Measurements from ENCODE around the gene TNPO2.
A peak's percentile ranks its signal among the peaks of the same experiment; 100 is the strongest.
"Not testable (repeated sequence)": the region's sequence is repeated elsewhere in the genome, so short reads cannot be mapped to it uniquely, and the experiment has no call there.

Gene TNPO2

DNA sequence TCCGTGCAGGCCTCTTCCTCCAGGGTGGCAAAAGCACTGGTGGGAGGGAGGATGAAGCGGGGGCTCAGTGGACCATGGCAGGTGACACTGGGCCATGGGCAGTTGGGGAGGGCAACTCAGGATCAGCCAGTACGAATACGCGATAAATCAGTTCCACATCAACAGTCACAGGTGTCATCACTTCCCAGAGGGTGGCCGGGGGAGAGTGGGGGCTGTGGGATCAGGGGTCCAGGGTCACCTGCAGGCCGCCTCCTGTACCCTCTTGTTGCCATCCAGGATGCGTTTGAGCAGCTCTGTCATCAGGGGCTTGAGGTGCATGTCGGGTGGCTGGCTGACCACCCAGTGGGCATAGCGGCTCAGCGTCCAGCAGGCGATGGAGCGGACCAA lies 17.4 kb downstream of the TNPO2 start:
- DNase-seq (ENCODE audit: low read depth in 4 of 4, low spot score in 1 of 4) = no peak

DNA sequence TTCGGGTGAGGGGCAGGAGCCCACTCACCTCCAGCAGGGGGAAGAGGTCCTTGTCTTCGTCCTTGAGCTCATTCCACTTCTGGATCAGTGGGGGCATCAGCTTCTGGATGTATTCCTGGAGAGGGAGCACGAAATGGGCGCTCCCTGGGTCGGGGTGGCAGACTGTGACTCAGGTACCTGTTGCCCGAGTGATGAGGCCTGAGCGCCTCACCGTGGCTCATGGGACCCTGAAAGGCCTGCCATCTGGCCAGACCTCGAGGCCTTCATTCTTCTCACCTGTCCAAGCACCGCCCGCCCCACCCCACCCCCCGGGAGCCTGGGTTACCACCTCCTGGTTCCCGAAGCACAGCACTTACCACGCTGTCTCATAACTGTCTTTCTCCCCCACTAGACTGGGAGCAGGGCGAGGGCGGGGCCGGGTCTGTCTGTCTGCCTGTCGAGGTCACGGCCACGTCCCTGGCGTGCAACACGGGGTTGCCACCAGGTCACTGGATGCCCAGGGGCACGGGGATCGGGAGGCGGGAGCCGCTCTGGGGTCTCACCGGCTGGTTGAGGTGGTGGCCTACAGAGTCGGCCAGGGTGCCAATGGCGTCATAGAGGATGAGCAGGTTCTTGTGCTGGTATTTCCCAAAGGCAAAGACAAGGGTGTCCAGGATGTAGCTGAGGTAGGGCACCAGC lies 17.9 kb downstream of the TNPO2 start:
- no peak for DNase-seq (ENCODE audit: low read depth in 4 of 4, low spot score in 1 of 4)

GRCh38 chr19:12705169-12705568 lies 18.6 kb downstream of the TNPO2 start:
- no peak for DNase-seq (ENCODE audit: low read depth in 4 of 4, low spot score in 1 of 4)

GRCh38 chr19:12703046-12703445 lies 20.7 kb downstream of the TNPO2 start:
- DNase-seq (ENCODE audit: low read depth in 4 of 4, low spot score in 1 of 4) = no peak

DNA sequence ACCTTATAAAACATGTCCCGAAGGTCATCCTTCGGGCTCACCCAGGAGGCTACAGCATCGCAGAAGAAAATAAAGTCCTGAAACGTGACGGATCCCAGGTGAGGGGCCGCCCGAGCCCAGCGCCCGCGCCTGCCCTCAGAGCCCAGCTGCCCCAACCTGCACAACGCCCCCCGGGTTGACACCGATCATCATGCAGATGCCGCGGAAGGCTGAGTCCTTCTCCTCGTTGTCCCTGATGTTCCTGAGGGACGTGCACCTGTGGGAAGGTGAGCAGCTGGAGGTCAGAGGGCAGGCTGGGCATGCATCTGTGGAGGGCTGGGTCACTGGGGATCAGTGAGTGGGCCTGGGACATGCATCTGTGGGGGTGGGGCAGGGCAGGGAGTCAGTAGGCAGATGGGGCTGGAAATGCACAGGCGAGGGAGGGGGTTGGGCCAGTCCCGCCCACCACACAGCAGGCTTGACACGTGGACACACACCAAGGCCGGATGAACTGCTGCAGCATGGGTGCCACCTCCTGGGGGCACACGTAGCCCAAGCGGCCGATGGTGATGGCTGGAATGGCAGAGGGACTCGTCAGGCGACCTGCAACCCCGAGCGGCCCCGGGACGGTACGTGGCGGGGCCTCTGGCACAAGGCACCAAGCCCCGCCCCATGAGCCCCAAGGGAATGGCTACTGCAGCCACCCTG lies 22.0 kb downstream of the TNPO2 start:
- no peak for DNase-seq (ENCODE audit: low read depth in 4 of 4, low spot score in 1 of 4)

DNA sequence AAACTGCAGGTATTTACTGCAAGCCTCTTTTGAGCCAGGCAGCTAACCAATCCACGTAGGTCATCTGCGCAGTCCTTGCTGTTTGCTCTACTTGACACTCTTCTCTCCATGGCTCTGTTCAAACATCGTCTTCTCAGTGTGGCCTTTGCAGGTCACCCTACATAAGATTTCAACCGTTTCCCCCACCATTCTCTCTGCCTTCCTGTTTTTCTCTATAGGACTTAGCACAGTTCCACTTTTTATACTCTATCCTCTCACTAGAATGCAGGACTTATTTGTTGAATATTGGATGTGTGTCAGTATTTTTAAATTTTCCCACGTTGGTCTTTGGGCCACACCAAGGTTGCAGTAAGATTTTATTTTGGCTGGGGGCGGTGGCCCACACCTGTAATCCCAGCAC lies 25.6 kb downstream of the TNPO2 start:
- DNase-seq (ENCODE audit: low read depth in 4 of 4, low spot score in 1 of 4) = no peak

- DNase-seq (ENCODE audit: low read depth in 4 of 4, low spot score in 1 of 4) = not testable (repeated sequence)
Observed at GRCh38 chr19:12697425-12697824, 26.3 kb downstream of the TNPO2 start.

DNA sequence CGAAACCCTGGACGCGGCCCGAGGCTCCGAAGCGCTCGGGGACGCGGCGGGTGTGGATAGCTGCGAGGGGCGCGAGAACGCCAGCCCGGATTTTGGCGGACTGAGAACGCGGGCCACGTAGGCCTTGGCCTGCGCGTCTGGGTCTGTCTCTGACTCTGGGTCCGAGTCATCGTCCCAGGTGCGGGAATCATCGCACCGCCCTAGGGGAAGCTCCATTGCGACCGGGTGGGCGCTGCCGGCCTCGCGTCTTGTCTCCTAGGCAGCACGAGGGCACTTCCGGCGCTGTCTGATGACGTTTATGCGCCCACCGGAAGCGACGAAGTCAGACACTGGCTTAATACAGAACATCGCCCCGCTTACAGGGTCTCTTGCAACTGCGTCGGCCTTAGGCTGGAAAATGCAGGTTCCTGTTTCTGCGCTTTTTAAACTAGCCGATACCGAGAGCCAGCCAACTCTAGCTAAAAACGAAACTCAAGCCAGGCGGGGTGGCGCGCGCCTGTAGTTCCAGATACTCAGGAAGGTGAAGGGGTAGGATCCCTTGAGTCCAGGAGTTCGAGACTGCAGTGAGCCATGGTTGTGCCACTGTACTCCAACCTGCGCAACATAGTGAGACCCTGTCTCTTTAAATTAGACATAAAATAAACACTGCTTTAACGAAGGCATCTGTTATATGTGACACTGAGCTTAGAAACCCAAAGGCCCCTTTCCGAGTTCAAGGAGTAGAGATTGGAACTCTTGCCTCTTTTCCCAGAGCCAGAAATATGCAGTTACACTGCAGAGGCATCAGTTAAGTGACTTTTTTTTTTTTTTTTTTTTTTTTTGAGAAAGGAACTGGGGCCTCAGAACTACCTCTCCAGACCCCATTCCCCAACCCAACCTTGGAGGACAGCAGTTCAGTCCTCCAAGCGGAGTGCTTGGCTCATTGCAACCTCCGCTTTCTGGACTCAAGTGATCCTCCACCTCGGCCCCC lies 27.1 kb downstream of the TNPO2 start, which contains the start of gene FBXW9:
Gene FBXW9 (minus strand): TSS at position 266 of the 970 bp plus-strand sequence. CDS start 50 bp downstream, at position 216.
- DNase-seq (ENCODE audit: low read depth in 4 of 4, low spot score in 1 of 4) = peak; percentile 94 to 98 (median 97)

DNA sequence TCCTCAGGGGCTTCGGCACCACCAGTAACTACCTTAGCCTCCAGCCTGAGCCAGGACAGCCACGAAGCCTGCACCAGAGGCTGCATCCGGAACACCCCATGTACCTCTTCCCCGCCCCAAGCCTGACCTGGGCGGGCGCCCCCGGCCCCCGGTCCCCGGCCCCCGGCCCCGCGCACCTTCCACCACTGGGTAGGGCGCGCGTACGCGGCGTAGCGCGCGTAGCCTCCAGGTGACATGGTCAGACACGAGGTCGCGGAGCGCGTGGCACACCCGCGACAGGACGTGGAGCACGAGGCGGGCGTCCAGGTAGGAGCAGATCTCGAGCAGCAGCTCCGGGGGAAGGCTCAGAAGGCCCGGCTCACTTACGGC lies 27.8 kb downstream of the TNPO2 start:
- DNase-seq (ENCODE audit: low read depth in 4 of 4, low spot score in 1 of 4) = no peak

DNA sequence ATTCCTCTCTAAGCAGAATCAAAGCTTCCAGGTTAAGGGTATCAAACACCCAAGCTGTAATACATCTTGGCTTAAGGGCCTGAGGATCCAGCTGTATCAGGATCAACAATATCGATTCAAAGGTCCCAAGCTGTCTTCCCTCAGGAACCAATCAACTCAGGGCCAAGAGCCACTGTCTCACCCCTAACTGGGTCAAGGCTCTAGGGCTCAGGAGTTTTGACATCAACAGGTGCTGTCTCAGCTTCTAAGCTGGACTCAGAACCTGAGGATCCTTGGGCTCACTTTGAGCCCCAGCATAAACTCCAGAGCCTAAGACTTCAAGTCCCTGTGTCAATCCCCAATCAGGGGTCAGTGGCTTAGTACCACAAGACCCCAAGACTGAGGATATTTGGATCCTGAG lies 28.2 kb downstream of the TNPO2 start:
- DNase-seq (ENCODE audit: low read depth in 4 of 4, low spot score in 1 of 4) = no peak

- no peak for DNase-seq (ENCODE audit: low read depth in 4 of 4, low spot score in 1 of 4)
Observed at GRCh38 chr19:12695096-12695495, 28.6 kb downstream of the TNPO2 start.

- DNase-seq (ENCODE audit: low read depth in 4 of 4, low spot score in 1 of 4) = no peak
Observed at GRCh38 chr19:12694641-12695040, 29.1 kb downstream of the TNPO2 start.

GRCh38 chr19:12692960-12693359 lies 30.8 kb downstream of the TNPO2 start:
- DNase-seq (ENCODE audit: low read depth in 4 of 4, low spot score in 1 of 4) = no peak

DNA sequence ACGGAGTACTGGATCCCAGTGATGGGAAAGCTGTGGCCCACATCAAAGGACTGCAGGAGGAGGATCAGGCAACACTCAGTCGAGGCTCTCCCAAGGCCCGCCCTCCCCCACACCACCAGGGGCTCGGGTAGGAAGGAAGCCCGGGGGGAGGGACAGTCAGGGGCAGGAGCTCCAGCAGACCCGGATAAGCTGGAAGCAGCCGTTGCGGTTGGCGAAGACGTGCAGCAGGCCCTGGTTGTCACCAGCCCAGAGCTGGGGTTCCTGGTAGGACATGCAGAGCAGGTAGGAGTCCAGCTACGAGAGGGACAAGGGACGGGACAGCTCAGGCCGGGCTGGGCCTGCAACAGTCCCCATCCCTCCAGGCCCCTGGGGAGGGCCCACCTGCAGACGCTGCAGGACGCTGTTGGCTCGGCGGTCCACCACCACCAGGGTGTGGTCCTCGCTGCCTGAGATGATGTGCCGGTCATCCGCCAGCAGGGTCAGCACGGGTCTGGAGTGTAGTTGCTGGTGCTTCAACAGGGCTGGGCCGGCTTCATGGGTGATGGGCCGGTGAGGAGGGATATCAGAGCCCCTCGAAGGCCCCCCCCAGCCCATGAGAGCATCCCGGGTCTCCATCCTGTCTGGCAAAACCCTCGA lies 34.0 kb downstream of the TNPO2 start:
- DNase-seq (ENCODE audit: low read depth in 4 of 4, low spot score in 1 of 4) = no peak

DNA sequence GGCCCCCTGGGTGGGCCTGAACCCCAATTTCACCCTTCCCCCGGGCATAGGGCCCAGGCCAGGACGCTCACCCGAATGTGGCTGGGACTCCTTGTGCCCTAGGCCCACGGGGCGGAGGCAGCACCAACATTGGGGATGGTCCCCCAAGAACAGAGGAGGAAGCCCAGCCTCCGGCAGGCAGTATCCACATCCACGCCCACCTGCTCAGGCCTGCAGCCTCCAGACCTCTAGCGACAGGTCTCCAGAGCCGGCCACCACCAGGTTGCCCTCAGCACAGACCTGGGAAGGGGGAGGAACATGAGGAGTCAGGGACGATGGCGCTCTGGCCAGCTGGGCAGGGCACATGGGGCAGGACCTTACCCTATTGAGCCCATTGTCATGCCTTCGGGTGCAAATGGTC lies 34.7 kb downstream of the TNPO2 start:
- no peak for DNase-seq (ENCODE audit: low read depth in 4 of 4, low spot score in 1 of 4)

GRCh38 chr19:12687496-12688196 lies 36.1 kb downstream of the TNPO2 start, which contains the start of gene GNG14:
TSS of gene GNG14 (plus strand) at chr19:12687998. CDS start at chr19:12688049, 51 bp downstream.
- DNase-seq (ENCODE audit: low read depth in 4 of 4, low spot score in 1 of 4) = no peak

- DNase-seq (ENCODE audit: low read depth in 4 of 4, low spot score in 1 of 4) = no peak
Observed at GRCh38 chr19:12685831-12686230, 37.9 kb downstream of the TNPO2 start.

GRCh38 chr19:12681074-12681987 lies 42.4 kb downstream of the TNPO2 start, which contains the start of gene DHPS:
TSS of gene DHPS (minus strand) at chr19:12681880. CDS start at chr19:12681766, 114 bp downstream.
- peak; percentile 66 to 86 (median 76) for DNase-seq (ENCODE audit: low read depth in 4 of 4, low spot score in 1 of 4)

GRCh38 chr19:12680034-12680433 lies 43.7 kb downstream of the TNPO2 start:
- DNase-seq (ENCODE audit: low read depth in 4 of 4, low spot score in 1 of 4) = no peak

Data from stimulated activated CD4-positive, alpha-beta T cell treated with anti-CD3 and anti-CD28 coated beads, Interleukin-1b, Interleukin-23, amount 100 ng/mL, for 24 hours (primary cell).